GM19467 (cell line): ENCODE results near the gene KDM6A.
A peak's percentile ranks its signal among the peaks of the same experiment; 100 is the strongest.
"Not testable (repeated sequence)": the region's sequence is repeated elsewhere in the genome, so short reads cannot be mapped to it uniquely, and the experiment has no call there.

Experiments used
- ATAC-seq: cut with Tn5 transposase; IDR thresholded peaks from one replicate; pipeline ENCODE4 v1.9.1; 2021; ENCODE audit warnings: mild to moderate bottlenecking, moderate library complexity; ENCODE audit not compliant: unreplicated experiment

KDM6A gene

DNA sequence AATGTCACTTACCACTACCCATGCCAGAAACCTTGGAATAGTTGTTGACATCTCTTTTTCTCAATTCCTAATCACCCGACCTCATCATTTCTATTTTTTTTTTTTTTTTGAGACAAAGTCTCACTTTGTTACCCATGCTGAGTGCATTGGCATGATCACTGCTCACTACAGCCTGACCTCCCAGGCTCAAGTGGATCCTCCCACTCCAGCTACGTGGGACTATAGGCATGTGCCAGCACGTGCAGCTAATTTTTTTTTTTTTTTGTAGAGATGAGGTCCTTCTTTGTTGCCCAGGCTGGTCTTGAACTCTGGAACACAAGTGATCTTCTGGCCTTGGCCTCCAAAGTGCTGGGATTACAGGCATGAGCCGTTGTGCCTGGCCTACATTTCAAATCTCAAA is 12.0 kb downstream of the KDM6A start:
- no peak for ATAC-seq

GRCh38 chrX:44889824-44890223 is 16.8 kb downstream of the KDM6A start:
- ATAC-seq: no peak

- ATAC-seq: no peak
Measured at GRCh38 chrX:44890247-44890646, 17.3 kb downstream of the KDM6A start.

DNA sequence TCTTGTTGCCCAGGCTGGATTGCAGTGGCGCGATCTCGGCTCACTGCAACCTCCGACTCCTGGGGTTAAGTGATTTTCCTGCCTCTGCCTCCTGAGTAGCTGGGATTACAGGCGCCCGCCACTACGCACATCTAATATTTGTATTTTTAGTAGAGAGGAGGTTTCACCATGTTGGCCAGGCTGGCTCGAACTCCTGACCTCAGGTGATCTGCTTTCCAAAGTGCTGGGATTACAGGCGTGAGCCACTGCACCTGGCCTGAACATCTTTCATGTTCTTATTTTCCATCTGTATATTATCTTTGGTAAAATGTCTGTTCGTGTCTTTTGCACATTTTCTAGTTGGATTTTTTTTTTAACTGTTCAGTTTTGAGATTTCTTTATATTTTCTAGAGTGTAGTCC is 17.7 kb downstream of the KDM6A start:
- not testable (repeated sequence) for ATAC-seq

GRCh38 chrX:44891642-44892041 is 18.7 kb downstream of the KDM6A start:
- no peak for ATAC-seq

DNA sequence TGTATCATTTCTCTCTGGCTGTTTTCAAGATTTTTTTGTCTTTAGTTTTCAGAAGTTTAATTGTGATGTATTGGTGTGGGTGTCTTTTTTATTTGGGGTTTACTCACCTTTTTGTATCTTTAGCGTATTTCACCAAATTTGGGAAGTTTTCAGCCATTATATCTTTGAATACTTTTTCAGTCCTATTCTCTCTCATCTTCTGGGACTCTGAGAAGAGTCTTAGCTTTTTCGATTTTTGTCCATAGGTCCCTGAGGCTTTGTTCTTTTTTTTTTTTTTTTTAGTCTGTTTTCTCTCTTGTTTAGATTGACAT is 23.8 kb downstream of the KDM6A start:
- ATAC-seq: no peak

GRCh38 chrX:44897539-44897938 is 24.6 kb downstream of the KDM6A start:
- no peak for ATAC-seq

DNA sequence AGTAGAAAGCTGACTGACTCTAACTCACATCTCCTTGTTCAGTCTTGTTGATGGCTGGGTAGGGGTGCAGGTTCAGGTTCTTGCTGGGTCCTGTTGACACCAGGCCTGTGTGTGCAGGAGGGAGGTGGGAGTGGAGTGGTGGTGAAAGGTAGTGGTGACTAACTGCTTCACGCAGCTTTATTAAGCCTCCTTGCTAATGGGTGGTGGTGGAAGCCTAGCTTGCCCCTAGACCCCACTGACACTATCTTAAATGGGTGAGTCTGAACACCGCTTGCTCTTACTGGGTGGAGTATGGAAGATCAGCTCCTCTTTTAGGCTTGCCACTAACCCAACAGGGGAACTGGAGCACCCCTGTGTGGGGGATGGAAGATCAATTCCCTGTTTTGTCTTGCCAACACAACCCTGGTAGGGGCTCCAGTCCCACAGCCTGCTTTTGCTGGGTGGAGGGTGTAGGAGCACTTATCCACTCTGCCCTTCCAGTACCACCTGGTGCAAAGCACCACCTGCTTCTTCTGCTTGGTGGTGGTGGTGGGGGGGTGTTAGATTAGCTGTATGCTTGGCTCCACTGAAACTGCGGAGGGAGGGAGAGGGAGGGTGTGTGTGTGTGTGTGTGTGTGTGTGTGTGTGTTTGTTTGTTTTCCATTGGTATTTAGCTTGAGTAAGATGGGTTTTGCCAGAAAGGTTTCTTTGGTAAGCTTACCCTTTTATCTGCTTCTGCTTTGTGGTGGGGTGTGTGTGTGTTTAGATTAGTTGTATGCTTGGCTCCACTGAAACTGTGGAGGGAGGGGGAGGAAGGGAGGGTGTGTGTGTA is 25.6 kb downstream of the KDM6A start:
- no peak for ATAC-seq

DNA sequence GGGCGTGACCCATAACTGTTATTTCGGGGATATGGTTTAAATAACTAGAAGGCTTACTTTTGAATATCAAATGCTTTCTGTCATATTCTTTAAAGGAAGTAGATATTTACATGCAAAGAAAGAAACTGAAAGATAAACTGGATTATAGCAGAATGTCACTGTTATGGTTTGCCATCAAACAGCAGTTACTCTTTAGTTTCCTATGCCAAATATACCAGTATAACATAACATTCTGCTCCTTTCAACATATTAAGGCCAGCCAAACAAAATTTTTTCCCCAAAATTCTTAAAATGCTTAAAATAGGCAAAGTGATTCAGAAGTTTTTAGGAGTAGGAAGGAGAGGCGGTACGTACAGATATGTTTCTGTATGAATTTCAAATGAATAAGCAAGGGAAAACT is 27.0 kb downstream of the KDM6A start:
- no peak for ATAC-seq

- no peak for ATAC-seq
Measured at GRCh38 chrX:44903107-44903506, 30.1 kb downstream of the KDM6A start.

GRCh38 chrX:44903830-44904530 is 31.0 kb downstream of the KDM6A start:
- no peak for ATAC-seq

DNA sequence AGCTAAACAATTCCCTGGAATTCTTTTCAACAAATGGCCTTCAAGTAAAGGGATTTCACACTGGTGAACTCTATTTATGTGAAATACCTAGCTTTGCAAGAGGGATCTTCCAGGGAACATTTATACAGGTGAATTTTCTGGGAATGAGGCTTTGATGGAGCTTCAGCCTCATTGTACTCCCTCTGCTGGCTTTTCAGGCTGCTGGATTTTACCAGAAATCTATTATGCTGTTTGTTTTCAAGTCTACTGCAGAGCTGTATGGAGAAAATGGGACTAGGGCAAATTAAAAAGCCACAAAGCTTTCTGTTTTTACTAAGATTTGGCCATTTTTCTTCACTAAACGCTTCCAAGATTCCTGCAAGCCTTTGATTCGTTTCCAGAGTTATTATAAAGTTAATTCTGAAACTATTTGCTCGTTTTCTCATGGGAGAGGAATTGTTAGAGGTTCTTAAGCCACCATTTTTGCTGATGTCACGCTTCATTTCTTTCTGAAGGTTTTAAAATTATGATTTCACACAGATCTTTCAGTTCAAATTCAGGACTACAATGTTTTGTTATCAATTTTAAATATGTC is 31.6 kb downstream of the KDM6A start:
- ATAC-seq: no peak

- ATAC-seq: peak; percentile 39
Measured at GRCh38 chrX:44906041-44906440, 33.1 kb downstream of the KDM6A start.

GRCh38 chrX:44906542-44906941 is 33.6 kb downstream of the KDM6A start:
- ATAC-seq: no peak

GRCh38 chrX:44908153-44908552 is 35.2 kb downstream of the KDM6A start:
- ATAC-seq: no peak

GRCh38 chrX:44908827-44909226 is 35.8 kb downstream of the KDM6A start:
- ATAC-seq: no peak

- ATAC-seq: not testable (repeated sequence)
Measured at GRCh38 chrX:44910508-44910907, 37.5 kb downstream of the KDM6A start.

- ATAC-seq: not testable (repeated sequence)
Measured at GRCh38 chrX:44911074-44911600, 38.1 kb downstream of the KDM6A start.

DNA sequence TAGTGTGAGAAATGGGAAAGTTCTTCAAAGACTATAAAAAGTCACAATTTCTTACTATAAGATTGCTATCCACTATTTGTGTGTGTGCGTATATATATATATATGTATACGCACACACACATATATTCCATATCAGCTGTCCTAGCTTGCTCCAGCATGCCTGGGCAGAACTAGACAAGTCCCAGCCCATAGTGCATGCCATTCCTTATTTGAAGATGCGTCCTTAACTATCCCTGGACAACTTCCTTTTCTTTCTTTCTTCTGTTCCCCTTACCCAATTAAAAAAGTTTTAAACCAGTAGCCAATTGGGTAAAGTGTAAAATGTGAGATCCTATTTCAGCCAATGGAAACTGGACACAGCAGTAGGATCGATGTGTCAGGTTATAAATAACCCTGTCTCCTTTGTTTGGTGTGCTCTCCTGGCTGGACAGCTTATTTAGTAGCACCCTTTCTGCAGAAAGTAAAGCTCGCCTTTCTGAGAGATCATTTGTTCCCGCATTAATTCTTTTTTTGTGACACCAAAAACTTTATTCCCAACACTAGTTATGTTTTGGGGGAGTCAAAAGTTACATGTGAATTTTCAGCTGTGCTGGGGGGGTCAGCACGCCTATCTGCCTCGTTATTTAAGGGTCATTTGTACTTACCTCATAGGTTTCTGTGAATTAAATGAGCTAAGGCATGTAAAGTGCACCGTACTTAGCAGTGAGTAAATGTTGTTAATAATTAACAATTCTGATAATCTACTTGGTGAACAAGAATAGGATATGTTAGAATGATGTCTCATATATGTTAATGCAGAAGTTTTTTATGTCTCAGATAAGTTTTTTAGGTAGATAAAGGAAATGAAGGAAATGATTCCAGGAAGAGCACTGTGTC is 40.9 kb downstream of the KDM6A start:
- peak; percentile 46 for ATAC-seq

- peak; percentile 82 for ATAC-seq
Measured at GRCh38 chrX:44914532-44915198, 41.7 kb downstream of the KDM6A start.
